HG03432 (cell line): Measurements from ENCODE around the gene HOXC13.

ENCODE experiments used
- ATAC-seq: cut with Tn5 transposase; IDR thresholded peaks from one replicate; pipeline ENCODE4 v1.9.1; 2021; ENCODE audit warnings: mild to moderate bottlenecking, moderate library complexity; ENCODE audit not compliant: unreplicated experiment

Gene HOXC13

DNA sequence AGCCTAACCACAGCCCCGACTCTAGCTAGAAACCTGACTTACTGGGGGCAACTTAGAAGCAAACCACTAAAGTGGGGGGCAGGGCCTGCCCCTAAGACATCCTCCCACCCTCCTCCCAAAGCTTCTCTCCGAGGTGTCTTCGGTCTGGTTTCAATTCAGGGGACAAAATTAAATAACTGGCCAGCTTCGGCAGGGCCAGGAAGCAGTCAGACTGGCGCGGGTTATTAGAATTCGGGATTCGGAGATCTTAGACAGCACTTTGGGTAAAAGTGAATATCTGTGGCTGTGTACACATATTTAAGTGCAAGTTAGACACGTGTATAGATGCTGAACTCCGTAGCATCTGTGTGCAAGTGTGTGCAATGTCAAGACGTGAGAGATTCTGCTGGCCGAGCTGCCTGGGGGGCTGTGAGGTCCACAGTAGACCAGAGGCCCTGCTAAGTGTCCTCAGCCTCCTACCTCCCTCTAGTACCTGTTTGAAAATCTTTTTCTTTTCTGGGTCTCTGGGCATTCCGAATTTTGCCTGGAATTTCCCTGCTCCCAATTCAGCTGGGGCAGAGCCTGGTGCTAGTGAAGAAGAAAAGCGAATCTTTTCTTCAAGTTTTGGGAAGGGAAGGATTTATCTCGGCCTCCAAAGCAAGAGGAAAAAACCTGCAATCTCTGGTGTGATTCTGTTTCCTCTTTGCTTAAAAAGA, 42.3 kb downstream of the HOXC13 start:
- ATAC-seq = no peak

DNA sequence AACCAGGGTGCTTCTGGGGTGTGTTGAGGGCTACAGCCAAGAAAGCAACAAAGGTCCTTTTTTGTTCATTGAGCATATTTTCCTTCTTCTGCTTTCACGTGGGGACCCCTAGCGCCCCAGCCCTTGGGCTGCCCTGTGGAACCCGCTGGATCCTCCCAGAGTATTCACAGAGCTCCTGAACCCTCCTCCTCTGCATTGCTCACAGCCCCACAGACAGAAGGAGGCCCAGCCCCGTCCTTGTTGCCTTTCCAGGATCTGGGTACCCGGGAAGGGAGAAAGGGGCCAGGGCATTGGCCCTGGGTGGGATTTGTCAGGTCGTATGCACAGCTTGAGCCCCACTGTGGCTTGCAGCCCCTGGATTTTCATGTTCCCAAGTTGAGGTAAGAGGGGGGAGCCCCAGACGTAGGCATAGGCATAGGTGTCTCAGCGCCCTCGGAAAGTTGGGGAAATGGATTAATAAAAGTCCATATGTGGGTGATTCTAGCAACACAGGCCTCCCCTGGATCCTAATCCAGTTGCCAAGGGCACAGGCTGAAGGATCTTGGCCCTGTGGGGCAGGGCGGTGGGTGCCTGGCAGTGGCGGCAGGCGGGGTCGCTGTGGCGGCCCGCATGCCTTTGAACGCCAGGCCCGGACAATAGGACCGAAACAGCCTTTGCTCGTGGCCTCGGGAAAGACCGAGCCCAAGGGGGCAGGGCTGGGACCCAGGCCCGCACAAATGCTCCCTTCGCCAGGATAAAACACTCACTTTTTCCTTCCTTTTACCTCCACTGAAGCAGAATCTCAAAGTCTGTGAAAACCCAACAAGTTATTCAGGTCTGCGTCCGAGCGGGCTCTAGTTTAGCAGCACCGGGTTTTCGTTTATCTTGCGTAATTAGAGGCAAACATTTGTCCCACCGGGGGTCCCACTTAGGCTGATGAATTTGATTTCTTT, 43.3 kb downstream of the HOXC13 start:
- no peak for ATAC-seq

DNA sequence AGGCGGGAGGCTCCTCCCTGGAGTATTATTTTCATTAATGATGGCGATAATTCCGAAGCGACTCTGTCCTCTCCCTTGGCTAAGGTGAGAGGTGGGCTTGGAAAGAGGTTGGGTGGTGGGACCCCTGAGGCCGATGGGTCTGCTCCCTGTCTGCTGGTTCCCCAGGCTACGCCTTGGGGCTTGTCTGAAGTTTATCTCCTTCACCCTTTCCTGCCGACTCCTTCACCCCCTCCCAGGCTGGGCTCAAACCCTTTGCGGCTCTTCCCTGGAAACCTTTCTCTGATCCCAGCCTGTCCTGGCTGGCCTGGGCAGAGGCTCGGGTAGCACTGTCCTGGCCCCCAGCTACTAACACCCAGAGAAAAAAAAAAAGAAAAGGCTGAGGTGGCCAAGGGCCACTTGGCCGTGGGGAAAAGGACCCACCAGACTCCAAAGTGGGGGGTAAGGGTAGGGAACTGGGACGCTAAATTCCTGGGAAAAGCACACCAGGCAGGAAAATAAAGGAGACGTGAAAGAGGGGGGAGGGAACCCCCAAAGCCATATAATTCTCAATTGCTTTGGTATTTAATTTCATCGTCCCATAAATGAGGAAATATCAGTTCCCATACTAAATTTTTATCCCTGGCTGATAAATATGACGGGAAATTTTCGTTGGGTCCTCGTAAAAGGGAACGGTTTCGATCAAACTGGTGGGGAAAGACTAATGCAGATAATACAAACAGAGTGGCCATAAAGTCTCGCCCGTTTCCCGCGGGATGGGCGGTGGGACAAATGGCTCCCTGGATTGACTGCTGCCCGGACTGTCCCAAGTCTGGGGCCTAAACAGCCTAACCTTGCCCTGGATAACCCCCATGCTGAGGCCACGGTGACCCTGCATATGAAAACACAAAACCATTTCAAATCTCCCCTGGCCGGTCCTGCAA, 44.3 kb downstream of the HOXC13 start:
- no peak for ATAC-seq

DNA sequence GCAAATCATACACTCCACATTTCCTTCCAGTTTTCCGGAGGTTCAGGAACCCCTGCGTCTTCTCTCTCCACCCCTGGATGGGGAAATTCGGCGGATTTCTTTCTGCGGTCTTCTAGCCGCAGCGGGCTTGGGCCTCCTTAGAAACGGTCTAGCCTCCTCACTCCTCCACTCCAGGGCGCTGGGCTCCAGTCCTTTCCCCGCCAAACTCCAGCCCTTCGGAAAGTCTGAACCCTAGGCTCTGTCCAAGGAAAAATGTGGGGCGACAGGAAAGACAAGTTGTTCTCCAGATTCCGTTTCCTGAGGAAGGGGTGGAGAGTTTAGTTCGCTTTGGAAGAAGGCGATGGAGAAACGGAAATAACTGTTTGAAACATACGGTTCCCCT, 44.9 kb downstream of the HOXC13 start:
- no peak for ATAC-seq

DNA sequence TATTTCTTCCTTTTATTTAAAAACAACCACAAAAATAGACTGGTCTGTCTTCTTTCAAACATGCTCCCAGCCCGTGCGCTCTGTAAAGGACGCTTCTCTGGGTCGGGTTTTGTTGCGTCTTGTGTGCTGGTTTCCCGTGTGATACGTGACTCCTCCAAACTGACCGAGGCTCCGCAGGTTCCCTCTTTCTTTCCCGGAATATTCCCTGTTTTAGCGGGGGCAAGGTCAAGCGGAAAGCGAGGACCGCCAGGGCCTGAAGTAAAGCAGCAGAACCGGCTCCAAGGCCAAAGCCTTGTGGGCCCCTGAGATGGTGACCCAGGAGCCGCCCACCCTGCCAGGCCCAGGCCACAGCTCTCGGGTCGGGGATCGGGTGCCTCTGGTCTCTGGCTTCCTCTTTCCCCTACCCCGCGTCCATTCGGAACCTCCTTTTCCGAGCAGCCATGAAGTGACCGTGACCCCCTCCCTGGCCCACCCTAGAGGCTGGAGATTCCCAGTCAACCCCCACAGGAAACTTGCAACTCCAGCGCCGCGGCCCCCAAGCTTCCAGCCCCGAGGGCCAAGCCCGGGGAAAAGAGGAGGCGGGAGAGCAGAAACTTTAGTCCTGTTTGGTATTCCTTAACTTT, 45.4 kb downstream of the HOXC13 start:
- no peak for ATAC-seq

DNA sequence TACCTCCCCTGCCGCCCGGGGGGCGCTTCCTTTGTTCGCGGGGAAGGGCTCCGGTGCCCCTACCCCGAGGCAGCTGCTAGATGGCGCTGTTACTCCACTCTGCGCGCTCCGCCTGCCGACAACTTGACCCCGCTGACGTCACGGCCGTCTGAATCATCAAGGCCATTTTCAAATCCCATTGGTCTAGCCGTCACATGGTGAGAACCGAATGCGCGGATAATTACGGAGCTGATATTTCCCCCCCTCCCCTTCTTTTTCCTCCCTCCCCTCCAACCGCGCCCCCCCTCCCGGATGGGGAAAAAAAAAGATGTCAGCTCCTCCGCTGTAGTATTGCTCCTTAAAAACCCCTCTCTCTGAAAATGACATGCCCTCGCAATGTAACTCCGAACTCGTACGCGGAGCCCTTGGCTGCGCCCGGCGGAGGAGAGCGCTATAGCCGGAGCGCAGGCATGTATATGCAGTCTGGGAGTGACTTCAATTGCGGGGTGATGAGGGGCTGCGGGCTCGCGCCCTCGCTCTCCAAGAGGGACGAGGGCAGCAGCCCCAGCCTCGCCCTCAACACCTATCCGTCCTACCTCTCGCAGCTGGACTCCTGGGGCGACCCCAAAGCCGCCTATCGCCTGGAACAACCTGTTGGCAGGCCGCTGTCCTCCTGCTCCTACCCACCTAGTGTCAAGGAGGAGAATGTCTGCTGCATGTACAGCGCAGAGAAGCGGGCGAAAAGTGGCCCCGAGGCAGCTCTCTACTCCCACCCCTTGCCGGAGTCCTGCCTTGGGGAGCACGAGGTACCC, 46.5 kb downstream of the HOXC13 start, which contains the start of gene HOXC10:
HOXC10 (plus strand) TSS at position 246 of the 791 bp plus-strand sequence; CDS start at position 360, 114 bp downstream.
- ATAC-seq = peak; percentile 60

DNA sequence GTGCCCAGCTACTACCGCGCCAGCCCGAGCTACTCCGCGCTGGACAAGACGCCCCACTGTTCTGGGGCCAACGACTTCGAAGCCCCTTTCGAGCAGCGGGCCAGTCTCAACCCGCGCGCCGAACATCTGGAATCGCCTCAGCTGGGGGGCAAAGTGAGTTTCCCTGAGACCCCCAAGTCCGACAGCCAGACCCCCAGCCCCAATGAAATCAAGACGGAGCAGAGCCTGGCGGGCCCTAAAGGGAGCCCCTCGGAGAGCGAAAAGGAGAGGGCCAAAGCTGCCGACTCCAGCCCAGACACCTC, 47.0 kb downstream of the HOXC13 start:
- ATAC-seq = no peak

DNA sequence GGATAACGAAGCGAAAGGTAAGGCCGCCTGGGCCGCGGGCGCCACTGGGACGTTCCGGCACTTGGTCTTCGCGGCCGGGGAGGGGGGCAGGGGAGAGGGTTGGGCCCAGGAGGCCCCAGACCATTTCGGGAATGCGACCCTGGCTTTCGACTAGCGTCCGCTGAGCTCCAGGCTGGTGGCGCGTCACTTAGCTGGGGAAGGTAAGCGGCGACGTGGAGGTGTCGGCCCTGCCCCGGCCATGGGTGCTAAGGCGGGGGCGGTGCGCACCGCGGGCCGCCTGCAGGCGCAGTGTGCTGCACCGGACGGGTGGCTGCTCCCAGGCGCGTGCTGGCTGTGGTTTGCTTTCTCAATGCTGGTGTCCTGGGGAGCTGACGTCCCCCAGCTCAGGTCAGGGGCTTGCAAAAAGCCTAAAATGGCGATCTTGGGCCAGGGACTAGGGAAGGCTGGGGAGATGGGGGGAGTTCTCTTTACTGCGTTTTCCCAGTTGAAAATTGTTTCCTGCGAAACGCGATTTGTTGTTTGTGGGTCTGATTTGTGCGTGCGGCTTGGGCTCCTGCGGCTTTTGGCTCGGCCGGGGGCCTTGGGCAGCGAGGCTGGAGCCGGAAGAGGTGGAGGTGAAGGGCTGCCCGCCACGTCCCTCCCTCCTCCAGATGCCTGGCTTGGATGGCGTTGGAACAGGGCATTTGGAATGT, 47.5 kb downstream of the HOXC13 start:
- ATAC-seq = no peak

DNA sequence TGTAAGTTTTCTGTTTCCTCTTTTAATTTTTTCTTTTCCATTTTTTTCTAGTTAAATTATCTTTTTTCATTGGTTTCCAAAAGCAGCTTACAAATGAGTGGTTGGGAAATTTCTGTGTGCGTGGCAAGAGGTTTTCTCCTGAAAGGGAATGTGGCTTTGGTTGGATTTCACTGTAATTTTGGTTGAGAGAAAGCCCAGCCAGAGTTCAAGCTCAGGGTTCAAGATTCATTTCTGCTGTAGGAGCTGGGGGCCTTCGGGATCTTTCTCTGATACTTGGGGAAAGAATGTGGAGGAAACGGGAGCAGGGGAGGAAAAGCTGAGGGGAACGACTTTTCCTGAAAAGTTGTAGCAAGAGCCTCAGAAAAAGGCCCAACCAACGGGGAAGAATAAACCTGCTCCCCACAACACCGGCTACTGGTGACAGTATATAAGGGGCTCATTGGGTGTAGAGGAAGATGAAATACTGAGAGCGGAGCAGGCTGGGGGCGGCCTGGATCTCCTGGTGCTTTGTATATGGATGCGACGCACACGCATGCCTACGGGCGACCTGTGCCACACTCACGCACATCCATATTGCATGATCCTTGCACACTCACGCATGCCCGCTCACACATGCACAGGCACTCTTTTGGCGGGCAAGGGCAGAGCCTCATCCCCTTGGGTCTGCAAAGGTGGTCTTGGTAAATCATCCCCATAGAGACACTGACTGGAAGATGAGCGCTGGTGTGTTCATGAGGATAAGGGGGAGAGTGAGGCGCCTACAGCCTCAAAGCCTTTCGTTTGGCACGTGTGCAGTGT, 48.3 kb downstream of the HOXC13 start:
- no peak for ATAC-seq

DNA sequence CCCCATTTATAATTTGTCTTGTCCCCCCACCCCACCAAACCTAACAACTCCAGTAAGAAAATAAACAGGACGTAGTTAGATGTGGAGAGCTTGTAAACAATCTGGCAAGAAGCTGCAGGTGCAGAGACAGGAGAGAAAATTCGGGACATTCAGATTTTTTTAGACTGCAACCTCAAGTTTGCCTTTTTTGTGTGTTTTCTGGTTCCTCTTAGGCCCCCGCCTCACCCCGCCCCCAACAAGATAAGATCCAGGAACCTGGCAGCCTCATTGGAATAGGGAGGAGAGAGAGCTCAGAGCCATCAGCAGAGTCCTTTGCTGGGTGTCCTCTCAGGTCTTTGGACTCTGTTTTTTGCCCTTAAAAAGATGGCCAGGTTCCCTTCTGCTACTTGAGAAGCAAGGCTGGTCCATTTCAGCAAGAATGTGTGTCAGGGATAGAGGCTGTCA, 49.2 kb downstream of the HOXC13 start:
- no peak for ATAC-seq

DNA sequence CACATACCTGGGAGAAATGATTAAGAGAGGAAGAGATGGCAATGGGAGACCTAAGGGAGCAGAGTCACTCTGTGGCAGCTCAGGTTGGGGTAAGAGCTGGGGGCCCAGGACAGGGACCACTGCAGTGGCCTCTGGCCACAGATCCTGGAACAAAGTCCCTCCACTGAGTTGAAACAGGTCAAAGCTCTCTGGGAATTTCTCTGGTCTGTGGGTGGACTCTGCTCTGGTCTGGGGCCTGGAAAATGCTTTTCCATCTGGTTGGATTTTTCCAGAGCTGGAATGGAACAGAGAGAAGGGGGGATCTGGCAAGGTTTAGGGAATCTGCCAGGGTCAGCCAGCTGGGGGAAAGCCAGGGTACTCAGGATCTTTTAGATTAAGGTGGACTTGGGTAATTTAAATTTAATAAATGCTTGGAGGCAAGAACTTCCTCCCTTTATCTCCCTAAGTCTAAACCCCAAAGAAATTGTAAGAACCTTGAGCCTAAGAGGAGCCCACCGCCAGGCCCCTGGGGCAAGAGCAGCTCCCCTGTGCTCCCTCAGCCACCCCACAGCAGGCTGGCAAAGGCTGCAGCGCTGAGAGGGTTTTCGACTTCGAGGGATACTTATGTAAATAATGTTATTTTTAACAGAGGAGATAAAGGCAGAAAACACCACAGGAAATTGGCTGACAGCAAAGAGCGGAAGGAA, 50.1 kb downstream of the HOXC13 start:
- peak; percentile 10 for ATAC-seq

DNA sequence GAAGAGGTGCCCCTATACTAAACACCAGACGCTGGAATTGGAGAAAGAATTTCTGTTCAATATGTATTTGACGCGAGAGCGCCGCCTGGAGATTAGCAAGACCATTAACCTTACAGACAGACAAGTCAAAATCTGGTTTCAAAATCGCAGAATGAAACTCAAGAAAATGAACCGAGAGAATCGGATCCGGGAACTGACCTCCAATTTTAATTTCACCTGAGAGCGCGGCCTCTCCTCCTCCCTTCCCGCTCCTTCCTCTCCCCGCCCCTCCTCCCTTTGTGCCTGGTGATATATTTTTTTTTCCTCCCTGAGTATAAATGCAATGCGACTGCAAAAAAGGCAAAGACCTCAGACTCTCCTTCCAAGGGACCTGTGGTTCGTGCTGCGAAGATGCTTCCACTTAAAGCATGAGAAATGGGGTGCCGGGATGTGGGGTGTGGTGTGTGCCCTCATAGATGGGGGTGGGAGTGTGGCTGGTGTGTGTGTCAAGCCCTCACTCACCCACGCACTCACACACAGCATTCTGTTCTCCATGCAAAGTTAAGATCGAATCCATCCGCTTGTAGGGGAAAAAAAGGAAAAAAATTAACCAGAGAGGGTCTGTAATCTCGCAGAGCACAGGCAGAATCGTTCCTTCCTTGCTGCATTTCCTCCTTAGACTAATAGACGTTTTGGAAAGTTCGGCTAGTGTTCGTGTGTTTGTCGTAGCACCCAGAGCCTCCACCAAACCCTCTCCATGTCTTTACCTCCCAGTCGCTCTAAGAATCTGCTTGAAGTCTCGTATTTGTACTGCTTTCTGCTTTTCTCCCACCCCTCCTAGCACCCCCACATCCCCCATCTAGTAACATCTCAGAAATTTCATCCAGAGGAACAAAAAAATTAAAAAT, 50.8 kb downstream of the HOXC13 start:
- peak; percentile 43 for ATAC-seq

DNA sequence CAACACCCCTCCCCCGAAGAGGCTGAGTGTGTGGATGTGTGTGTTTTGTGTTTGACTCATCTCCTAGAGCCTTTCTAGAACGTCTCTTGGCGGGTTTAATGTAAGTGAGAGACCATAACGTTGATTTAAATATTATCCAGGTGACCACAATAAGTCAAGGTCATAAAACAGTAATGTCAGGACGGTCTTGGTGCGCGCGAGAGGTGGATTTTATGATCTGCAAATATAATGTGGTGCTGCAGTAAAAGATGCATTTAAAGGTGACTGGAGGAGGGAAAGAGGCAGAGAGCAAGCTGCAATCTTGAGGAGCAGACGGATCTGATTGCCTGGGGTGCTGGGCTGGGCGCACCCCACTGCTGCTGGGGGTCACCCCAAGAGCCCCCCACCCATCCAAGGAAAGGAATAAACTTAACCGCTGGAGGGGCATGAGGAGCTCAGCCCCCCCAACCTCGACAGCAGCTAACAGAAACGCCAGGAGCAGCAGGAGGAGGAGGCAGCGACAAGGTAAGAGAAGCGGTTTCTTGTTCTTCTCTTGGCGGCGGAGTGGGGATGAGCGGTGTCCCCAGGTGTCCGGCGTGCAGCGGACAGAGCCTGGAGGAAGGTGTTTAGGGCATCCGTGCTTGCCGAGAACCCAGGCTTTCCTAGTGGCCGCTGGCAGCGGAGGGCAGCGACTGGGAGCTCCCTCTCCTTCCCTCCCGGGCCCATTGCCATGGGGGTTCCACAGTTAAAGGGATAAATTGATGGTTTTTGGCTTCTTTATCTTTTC, 51.9 kb downstream of the HOXC13 start:
- ATAC-seq = no peak

DNA sequence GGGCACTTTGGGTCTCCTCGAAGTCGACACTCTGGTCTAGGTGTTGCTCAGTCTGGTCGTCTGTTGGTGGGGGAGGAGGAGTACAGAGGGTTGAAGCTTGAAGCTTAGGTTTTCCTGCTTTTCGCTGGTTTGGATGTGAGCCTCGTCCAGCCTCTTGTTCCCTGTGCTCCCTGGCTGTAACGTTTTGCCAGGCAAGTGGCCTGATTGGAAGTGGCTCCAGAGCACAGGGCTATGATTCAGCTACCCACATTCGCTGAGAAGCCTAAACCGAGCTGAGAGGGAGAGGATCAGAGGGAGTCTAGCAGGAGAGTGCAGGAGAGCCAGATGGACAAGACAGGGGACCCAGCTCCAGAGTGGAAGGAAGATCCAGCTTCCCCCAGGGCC, 52.4 kb downstream of the HOXC13 start:
- no peak for ATAC-seq

DNA sequence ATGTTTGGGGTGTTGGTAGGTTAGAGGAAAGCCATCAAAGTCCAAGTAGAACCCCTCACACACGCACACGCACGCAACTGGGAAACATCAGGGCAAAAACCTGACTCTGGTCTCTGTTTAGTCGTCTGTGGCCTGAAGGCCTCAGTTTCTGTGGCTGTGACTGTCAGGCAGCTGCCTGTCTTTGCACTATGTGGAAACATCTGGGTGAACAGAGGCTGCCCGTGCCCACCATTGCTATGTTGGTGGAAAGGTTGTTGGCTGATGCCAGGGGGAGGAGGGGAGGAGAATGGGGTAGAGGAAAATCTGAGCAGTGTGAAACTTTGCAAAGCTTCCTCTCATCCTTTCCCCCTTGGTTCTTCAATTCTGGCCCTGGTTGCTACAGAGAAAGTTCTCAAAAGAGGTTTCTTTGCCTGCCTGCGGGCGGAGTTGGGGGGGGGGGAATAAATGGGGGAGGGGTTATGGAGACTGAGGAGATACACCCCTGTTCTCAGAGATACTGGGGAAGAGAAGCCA, 53.8 kb downstream of the HOXC13 start:
- ATAC-seq = no peak
